HG02938 (cell line): ENCODE measurements around the gene PLXNA1.

Source experiments
- ATAC-seq: cut with Tn5 transposase; IDR thresholded peaks from one replicate; pipeline ENCODE4 v1.9.1; 2021; ENCODE audit warnings: mild to moderate bottlenecking, moderate library complexity; ENCODE audit not compliant: unreplicated experiment

Gene PLXNA1

GRCh38 chr3:126964950-126965349 lies 18.0 kb upstream of the PLXNA1 start:
- no peak for ATAC-seq

DNA sequence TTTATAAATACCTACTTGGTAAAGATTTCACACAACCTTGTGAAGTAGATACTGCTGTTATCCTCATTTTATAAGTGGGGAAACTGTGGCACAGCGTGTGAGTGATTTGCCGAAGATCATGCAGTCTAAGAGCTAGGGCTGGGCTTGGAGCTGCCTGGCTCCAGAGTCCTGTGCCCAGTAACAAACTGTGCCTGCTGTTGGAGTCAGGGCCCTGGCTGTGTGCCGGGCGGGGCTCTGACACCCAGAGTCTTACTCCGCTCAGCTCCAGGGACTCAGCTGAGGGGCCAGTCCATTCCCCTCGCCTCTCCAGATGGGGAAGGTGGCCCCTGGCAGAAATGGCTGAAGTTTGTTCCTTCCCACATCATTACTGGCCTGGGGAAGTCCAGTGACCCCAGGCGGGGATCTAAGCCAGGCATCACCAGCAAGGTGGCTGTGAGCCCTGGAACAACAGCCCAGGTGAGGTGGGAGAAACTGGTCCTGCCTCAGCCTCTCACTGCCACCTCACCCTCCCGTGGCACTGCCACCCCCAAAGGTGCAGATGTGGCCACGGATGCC lies 17.3 kb upstream of the PLXNA1 start:
- no peak for ATAC-seq

DNA sequence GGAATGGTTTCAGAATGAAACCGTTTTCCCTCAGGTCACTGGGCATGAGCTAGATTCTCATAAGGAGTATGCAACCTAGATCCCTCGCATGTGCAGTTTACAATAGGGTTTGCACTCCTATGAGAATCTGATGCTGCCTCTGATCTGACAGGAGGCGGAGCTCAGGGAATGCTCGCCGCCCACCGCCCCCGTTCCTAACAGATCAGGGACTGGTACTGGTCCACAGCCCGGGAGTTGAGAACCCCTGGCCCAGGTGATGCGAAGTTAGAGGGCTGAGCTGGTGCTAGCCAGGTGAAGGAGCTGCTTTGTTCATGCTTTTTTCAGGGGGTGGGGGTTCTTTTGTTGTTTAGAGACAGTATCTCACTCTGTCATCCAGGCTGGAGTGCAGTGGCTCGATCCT lies 15.5 kb upstream of the PLXNA1 start:
- ATAC-seq = no peak

DNA sequence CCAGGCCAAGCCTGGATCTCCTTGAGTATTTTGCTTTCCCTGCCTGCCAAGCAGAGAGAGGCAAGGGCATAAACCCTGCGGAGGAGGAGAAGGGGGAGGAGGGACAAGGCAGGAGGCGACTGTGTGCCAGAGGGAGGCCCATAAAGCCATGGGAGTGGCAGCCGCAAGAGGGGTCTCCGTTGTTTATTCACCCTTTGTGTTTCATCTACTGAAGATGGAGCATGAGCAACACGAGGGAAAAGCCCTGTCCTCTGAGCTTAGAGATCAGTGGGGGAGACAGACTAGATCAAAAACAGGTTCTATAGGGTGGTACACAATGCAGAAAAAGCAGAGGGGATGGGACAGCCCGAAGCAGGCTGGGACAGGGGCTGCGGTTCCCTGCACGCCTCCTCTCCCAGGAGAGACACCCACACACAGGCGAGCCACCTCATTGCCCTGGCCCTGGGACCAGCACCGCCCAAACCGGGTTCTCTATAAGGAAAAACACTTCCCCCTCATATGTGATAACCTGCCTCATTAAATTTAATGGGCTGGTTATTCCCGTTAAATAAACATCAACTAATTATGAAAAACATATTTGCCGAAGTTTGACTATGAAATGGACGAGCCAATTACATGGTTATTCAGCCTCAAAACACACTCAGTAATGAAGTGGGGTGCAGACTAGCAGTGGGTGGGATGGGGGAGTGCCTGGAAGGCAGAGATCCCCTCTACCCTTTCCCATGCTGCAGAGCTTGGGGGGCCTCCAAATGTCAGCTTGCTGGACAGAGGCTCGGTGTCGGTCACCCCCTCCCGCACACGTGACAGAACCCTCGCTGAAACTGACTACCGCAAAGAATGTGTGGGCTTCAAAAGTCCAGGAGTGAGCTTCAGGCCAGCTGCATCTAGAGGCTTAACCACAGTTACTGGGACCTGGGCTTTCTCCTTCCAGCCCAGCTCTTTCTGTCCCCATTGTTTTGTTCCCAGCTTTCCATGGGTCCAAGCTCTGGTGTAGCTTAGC lies 14.2 kb upstream of the PLXNA1 start:
- ATAC-seq = no peak

DNA sequence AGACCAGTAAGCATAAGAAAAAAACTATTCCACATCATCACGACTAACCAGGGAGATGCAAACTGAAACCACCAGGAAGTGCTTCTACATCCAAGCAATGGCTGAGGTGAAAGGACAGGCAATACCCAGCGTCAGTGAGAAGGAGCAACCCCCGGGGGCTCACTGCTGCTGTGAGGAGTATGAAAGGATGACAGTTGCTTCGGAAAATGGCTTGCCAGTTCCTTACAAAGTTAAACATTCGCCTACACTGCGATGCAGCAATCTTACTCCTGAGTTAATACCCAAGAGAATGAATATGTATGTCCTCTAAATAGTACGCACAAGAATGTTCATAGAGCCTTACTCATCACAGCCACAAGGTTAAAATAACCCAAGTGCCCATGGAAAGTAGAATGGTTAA lies 13.3 kb upstream of the PLXNA1 start:
- no peak for ATAC-seq

DNA sequence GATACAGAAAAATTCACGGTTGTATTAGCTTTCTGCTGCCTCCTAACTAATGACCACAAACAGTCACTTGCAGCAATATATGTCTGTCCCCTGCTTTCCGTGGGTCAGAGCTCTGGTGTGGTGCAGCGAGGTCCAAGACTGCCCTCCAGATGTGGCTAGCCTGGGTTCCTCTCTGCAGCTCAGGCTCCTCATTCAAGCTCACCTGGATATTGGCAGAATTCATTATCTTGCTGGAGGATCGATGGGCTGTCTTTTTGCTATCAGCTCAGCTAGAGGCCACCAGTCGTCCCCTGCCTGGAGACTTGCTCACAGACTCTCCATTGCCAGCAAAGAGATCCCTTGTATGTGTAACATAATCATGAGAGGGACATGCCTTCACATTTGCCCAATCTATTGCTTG lies 12.8 kb upstream of the PLXNA1 start:
- ATAC-seq = no peak

- ATAC-seq = no peak
Observed at GRCh38 chr3:126970921-126971320, 12.0 kb upstream of the PLXNA1 start.

DNA sequence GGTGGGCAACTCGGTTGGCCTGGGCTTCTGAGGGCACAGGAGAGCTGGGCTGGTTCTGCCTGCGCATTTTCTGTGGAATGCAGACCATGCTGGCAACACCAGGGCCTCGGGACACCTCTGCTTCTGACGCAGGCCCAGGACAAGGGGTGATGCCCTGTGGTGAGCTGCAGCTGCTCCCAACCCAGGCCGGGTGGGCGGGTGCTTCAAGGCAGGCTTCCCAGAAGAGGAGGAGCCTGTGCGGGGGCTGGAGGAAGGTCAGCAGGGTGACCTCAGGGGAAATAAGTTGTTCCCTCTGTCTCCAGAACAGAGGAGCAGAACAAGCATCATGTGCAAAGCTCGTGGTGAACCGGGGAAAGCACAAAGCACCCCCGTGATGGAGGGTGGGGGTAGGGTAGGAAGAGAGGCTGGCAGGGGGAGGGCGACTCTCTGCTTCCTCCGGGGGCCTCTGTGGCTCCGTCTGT lies 11.0 kb upstream of the PLXNA1 start:
- no peak for ATAC-seq

DNA sequence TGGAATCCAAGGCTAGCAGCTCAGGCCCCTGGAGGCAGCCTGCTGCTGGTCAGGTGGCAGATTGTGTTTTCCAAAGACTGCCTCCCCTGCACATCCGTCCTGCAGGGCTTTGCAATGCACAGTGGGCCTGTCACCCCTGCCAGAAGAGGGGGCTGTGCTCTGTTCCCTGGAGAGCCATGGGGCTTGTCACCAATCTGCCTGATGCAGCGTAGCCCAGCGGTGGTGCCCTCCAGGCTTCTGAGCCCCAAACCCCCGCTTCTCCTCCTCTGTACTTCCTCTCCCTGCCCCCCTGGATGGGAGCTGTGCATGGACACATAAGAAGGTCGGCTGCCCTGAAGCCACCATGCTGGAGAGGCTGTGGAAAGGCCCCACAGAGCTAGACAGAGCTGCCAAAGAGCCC lies 10.0 kb upstream of the PLXNA1 start:
- ATAC-seq = no peak

GRCh38 chr3:126973814-126974213 lies 9.1 kb upstream of the PLXNA1 start:
- no peak for ATAC-seq

DNA sequence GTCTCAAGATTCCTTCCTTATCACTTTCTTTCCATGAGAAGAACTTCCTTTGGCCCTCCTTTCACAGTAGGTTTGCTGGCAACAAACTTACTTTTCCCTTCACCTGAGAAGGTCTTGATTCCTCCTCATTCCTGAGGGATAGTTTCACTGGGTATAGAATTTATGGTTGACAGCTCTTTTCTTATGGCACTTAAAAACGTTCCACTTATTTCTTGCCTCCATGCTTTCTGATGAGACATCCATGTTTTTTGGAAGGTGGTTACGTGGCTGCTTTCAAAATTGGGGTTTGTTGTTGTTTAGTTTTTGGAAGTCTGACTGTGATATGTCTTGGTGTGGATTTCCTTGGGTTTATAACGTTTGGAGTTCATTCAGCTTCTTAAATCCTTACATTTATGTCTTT lies 8.2 kb upstream of the PLXNA1 start:
- no peak for ATAC-seq

GRCh38 chr3:126976906-126977305 lies 6.0 kb upstream of the PLXNA1 start:
- ATAC-seq = no peak

DNA sequence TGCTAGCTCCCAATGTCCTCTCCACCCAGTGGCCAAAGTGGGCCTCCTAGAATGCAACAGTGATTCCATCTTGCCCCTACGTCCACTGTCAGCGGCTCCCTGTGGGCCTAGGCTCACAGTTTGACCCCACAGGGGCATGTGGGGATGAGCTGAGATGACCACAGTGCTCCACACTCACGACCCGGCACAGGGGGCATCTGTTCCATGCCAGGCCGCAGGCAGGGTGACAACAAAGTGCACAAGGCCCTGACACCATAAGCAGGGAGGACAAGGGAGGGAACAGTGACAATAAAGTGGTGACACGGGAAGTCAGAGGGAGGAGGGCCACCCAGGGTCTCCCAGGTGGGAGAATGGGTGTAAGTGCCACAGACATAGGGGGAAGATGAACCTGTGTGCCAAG lies 5.1 kb upstream of the PLXNA1 start:
- ATAC-seq = no peak

DNA sequence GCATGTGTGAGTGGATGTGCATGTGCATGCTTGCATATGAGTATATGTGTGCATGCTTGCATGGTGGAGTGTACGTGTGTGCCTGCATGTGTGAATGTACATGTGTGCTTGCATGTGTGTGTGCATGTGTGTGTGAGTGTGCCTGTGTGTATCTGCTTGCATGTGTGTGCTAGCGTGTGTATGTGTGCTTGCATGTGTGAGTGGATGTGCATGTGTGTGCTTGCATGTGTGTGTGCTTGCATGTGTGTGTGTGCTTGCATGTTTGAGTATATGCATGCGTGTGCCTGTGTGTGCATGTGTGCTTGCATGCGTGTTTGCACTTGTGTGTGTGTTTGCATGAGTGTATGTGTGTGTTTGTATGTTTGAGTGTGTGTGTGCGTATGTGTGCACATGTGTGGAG lies 4.6 kb upstream of the PLXNA1 start:
- ATAC-seq = no peak

GRCh38 chr3:126979046-126979628 lies 3.8 kb upstream of the PLXNA1 start:
- no peak for ATAC-seq

- ATAC-seq = no peak
Observed at GRCh38 chr3:126980266-126980811, 2.6 kb upstream of the PLXNA1 start.

GRCh38 chr3:126982126-126982470 lies 817 bp upstream of the PLXNA1 start:
- peak; percentile 17 for ATAC-seq

- ATAC-seq = peak; percentile 5
Observed at GRCh38 chr3:126983276-126983652, 349 bp downstream of the PLXNA1 start.

DNA sequence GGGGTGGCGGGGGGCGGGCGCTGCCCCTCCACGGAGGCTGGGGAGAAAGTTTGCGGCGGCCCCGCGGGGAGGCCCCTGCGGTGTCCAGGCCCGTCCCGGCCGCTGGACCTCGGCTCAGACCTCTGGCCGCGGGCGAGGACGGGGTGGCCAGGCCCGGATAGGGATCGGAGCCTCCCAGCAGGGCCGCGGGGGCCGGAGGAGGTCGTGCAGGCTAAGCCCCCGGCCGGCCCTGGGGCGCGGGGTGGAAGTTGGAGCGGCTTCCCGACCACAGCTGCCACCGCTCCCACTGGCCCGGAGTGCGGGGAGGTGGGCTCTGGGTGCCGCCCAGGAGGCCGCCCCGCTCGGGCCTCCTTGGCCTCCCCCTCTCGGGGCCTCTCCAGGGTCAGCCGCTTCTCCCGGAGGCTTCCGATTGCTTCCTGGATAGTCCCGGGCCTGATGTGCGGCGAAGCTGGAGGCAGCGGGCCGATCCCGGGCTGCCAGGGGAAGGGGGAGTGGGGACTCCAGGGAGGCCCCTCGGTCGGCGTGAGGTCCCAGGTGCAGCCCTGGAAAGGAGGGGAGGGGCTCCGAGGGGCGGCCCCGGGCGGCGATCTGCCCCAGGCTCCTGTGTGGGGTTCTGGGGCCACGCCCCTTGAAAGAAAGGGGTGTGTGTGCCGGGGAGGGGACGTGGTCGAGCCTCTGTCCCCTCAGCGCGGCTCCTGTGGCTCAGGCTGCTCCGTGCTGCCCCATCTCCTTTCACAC lies 907 bp downstream of the PLXNA1 start:
- peak; percentile 3 for ATAC-seq

DNA sequence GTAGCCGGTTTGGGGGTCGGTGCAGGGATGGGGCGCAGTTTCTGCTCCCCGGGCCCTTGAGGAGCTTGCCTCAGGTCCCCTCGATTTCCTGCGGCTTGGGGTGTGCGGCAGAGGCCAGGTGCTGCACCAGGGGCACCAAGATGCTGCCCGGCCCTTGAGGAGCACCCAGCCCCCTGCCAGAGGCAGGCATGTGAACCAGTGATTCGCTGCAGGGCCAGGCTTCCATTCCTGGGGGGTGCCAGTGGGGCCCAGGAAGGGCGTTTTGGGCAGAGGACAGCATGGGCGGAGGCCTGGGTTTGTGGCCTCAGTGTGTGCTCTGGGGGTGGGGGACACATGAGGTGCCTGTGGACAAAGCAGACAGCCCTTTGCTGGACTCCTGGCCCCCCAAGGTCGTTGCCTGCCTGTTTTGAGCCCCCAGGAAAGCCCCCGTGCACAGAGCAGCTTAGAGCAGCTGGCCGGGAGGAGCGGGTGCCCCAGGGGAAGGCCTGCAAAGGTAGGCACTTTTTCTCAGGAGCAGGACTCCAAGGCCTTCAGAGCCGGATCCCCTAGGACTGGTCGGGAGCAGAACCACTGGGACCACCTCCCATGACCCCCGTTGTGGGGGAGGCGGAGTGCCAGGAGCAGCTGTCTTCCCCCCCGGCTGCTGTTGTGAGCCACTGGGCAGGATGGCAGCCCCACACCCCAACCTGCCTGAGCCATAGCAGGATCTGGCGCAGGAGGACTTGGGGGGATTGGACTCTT lies 1.6 kb downstream of the PLXNA1 start:
- no peak for ATAC-seq
